ENCODE measurements around the gene ADAMTS18. TPM values are rescaled to one million over a fixed set of nuclear protein-coding genes. Genes with fewer than 3 reads are reported as not detected.

ADAMTS18 gene
- polyA plus RNA-seq, 1 of the 3 experiments (the other 2 are of a cell fraction): under 0.01 TPM

DNA sequence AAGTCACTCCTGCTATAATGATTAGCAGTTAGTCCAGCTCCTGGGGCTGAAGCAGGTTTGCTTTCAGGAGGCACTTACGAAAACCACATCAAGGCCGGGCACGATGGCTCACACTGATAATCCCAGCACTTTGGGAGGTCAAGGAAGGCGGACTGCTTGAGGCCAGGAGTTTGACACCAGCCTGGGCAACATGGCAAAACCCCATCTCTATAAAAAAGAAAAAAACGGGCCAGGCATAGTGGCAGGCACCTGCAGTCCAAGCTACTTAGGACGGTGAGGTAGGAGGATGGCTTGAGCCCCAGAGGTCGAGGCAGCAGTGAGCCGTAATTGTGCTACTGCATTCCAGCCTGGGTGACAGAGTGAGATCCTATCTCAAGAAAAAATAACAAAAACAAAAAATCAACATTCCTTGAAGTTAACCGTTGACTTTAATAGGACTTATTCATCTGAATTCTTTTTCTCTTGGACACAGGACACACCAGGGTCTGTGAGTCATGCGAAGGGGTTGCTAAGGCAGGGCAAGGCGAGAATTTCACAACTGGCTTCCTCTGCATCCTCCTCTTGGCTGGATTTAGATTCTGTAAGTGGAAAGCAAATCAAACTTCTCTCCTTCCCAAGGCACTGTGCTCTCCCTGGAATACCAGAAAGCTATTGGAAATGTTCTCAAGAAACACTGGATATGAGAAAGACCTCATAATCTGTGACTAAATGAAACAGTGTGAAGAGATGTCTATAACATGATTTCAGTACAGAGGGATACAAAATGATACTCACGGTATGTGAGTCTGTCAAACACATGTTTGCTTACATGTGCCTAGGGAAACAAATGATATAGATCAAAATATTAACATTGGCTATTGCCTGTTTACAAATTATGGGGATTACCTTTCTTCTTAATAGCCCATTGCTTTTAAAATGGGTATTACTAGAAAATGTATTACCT lies 136.1 kb downstream of the ADAMTS18 start:
- peaks cover 15% of the 10 kb centered on the region for H3F3A ChIP-seq (replicated peaks; ENCODE audit: insufficient read depth)
- no peaks in the 10 kb centered on the region for H3K9me3 ChIP-seq
- POLR2A ChIA-PET: interaction anchor here (0.7 kb wide), 1 partner anchor 173 kb away, joined by 6 read pairs; no protein-coding TSS in a partner anchor
- H4K20me1 ChIP-seq (ENCODE audit: insufficient read depth): no peaks in the 10 kb centered on the region
- CTCF ChIA-PET: no interaction called here
- H3K27ac ChIP-seq (ENCODE audit: low read depth in 2 of 2, low read length in 1 of 2): peak overlapping the region in 1 of 2 experiments; percentile 70; a peak in 2 of 4 replicates
- H2AFZ ChIP-seq (ENCODE audit: low read depth): peak overlapping the region; percentile 46; the same call in 1 of the 2 replicates
- H3K36me3 ChIP-seq (replicated peaks in 1 of 2; ENCODE audit: control insufficient read depth in 1 of 2, insufficient read depth in 2 of 2, low read length in 1 of 2): no peaks in the 10 kb centered on the region
- no peak for DNase-seq
- H3K4me1 ChIP-seq (ENCODE audit: control insufficient read depth in 1 of 2, insufficient read depth in 2 of 2, low read depth in 1 of 2, low read length in 1 of 2): peaks cover 0 to 12% of the 10 kb centered on the region in 2 experiments; a peak in 2 of 4 replicates
- H3K9ac ChIP-seq: peak overlapping the region; percentile 31; the same call in 1 of the 2 replicates
- H3K4me2 ChIP-seq: peak overlapping the region; percentile 57
- no peak overlapping the region for H3K4me3 ChIP-seq (ENCODE audit: low read depth in 2 of 2, low read length in 1 of 2)
- H3K9me2 ChIP-seq: no peaks in the 10 kb centered on the region
- WGBS (ENCODE audit: low lambda C conversion rate): 40% methylated on average over 12 of the region's 12 CpGs
- H3K27me3 ChIP-seq (ENCODE audit: insufficient read depth): no peaks in the 10 kb centered on the region
- H3K79me2 ChIP-seq (ENCODE audit: insufficient read depth): no peaks in the 10 kb centered on the region
- TF ChIP-seq FOSL2 (IDR thresholded peaks at IDR 0.05; ENCODE audit: borderline replicate concordance, low read depth): peak; percentile 83
- TF ChIP-seq RXRA (IDR thresholded peaks at IDR 0.05; ENCODE audit: borderline replicate concordance, low read depth): peak; percentile 91
- TF ChIP-seq CHD2 (IDR thresholded peaks at IDR 0.05; ENCODE audit: low read length, partially characterized antibody): no peak
- no peak for TF ChIP-seq EZH2phosphoT487 (IDR thresholded peaks at IDR 0.05; ENCODE audit: borderline replicate concordance, low read depth)
- TF ChIP-seq RFX5 (IDR thresholded peaks at IDR 0.05; ENCODE audit: low read length): no peak
- TF ChIP-seq, protein P1, sequence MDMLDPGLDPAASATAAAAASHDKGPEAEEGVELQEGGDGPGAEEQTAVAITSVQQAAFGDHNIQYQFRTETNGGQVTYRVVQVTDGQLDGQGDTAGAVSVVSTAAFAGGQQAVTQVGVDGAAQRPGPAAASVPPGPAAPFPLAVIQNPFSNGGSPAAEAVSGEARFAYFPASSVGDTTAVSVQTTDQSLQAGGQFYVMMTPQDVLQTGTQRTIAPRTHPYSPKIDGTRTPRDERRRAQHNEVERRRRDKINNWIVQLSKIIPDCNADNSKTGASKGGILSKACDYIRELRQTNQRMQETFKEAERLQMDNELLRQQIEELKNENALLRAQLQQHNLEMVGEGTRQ (IDR thresholded peaks at IDR 0.05; ENCODE audit: borderline replicate concordance, low read depth, low read length): no peak
- TF ChIP-seq, protein P2, sequence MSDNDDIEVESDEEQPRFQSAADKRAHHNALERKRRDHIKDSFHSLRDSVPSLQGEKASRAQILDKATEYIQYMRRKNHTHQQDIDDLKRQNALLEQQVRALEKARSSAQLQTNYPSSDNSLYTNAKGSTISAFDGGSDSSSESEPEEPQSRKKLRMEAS (IDR thresholded peaks at IDR 0.05; ENCODE audit: low read depth): peak; percentile 26; the same call in 1 of the 2 replicates
- TF ChIP-seq, protein P3, sequence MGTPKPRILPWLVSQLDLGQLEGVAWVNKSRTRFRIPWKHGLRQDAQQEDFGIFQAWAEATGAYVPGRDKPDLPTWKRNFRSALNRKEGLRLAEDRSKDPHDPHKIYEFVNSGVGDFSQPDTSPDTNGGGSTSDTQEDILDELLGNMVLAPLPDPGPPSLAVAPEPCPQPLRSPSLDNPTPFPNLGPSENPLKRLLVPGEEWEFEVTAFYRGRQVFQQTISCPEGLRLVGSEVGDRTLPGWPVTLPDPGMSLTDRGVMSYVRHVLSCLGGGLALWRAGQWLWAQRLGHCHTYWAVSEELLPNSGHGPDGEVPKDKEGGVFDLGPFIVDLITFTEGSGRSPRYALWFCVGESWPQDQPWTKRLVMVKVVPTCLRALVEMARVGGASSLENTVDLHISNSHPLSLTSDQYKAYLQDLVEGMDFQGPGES (IDR thresholded peaks at IDR 0.05; ENCODE audit: low read depth, low read length): no peak
- no peak for TF ChIP-seq SMC3 (IDR thresholded peaks at IDR 0.05; ENCODE audit: low read depth, low read length)
- no peak for TF ChIP-seq MXI1 (IDR thresholded peaks at IDR 0.05; ENCODE audit: low read depth, low read length)
- TF ChIP-seq, protein P4, sequence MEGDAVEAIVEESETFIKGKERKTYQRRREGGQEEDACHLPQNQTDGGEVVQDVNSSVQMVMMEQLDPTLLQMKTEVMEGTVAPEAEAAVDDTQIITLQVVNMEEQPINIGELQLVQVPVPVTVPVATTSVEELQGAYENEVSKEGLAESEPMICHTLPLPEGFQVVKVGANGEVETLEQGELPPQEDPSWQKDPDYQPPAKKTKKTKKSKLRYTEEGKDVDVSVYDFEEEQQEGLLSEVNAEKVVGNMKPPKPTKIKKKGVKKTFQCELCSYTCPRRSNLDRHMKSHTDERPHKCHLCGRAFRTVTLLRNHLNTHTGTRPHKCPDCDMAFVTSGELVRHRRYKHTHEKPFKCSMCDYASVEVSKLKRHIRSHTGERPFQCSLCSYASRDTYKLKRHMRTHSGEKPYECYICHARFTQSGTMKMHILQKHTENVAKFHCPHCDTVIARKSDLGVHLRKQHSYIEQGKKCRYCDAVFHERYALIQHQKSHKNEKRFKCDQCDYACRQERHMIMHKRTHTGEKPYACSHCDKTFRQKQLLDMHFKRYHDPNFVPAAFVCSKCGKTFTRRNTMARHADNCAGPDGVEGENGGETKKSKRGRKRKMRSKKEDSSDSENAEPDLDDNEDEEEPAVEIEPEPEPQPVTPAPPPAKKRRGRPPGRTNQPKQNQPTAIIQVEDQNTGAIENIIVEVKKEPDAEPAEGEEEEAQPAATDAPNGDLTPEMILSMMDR (IDR thresholded peaks at IDR 0.05): no peak
- no peak for TF ChIP-seq RCOR1 (IDR thresholded peaks at IDR 0.05; ENCODE audit: low read length)
- no peak for TF ChIP-seq YY1 (IDR thresholded peaks at IDR 0.05; ENCODE audit: low read depth)
- TF ChIP-seq GABPA (IDR thresholded peaks at IDR 0.05; ENCODE audit: low read depth): no peak
- peak; percentile 35; the same call in 1 of the 2 replicates for TF ChIP-seq POLR2AphosphoS5 (IDR thresholded peaks at IDR 0.05; ENCODE audit: low read depth, low read length)
- peak in 1 of 2 experiments; percentile 88; a peak in 2 of 4 replicates for TF ChIP-seq EP300 (IDR thresholded peaks at IDR 0.05; ENCODE audit: borderline replicate concordance in 1 of 2, low read depth in 1 of 2, low read length in 1 of 2)
- no peak for TF ChIP-seq NRF1 (IDR thresholded peaks at IDR 0.05; ENCODE audit: low read depth, low read length)
- no peak for TF ChIP-seq MEF2A (IDR thresholded peaks at IDR 0.05; ENCODE audit: borderline replicate concordance, low read depth)
- TF ChIP-seq ELF1 (IDR thresholded peaks at IDR 0.05): no peak
- TF ChIP-seq, protein P5, sequence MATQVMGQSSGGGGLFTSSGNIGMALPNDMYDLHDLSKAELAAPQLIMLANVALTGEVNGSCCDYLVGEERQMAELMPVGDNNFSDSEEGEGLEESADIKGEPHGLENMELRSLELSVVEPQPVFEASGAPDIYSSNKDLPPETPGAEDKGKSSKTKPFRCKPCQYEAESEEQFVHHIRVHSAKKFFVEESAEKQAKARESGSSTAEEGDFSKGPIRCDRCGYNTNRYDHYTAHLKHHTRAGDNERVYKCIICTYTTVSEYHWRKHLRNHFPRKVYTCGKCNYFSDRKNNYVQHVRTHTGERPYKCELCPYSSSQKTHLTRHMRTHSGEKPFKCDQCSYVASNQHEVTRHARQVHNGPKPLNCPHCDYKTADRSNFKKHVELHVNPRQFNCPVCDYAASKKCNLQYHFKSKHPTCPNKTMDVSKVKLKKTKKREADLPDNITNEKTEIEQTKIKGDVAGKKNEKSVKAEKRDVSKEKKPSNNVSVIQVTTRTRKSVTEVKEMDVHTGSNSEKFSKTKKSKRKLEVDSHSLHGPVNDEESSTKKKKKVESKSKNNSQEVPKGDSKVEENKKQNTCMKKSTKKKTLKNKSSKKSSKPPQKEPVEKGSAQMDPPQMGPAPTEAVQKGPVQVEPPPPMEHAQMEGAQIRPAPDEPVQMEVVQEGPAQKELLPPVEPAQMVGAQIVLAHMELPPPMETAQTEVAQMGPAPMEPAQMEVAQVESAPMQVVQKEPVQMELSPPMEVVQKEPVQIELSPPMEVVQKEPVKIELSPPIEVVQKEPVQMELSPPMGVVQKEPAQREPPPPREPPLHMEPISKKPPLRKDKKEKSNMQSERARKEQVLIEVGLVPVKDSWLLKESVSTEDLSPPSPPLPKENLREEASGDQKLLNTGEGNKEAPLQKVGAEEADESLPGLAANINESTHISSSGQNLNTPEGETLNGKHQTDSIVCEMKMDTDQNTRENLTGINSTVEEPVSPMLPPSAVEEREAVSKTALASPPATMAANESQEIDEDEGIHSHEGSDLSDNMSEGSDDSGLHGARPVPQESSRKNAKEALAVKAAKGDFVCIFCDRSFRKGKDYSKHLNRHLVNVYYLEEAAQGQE (IDR thresholded peaks at IDR 0.05; ENCODE audit: low read depth, low read length): peak; percentile 15; the same call in 1 of the 2 replicates
- no peak for TF ChIP-seq SIN3A (IDR thresholded peaks at IDR 0.05; ENCODE audit: borderline replicate concordance, low read depth, low read length)
- peak; percentile 82 for TF ChIP-seq JUND (IDR thresholded peaks at IDR 0.05)
- no peak for TF ChIP-seq GATA2 (CRISPR knock-in tag; IDR thresholded peaks at IDR 0.05)
- TF ChIP-seq TCF12 (IDR thresholded peaks at IDR 0.05): peak; percentile 90
